NCI-H1694 treated with DMSO at 0.1 percent for 48 hours (cell line): ENCODE results near the gene ATF5.

Source experiments
- DNase-seq: peaks from one replicate; lab custom pipeline; 2025; lab: John Stamatoyannopoulos, UW

The ATF5 gene

DNA sequence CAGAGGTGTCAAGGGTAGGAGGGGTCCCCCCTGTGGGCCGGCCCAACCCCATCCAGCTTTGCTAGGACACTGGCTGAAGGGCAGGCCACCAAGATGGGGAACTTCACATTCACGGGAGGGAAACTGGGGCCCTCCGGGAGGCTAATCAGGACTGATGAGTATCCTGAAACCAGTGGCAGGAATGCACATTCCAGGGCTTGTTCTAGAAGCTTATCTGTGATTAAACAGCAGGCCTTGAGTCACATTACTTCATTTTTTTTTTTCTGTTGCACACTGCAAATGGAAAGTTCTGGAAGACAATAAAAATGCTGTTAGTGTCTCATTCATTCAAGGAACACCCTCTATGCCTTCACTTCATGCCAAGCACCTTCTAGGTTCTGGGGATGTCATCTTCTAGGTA lies 47.5 kb downstream of the ATF5 start:
- DNase-seq = no peak

GRCh38 chr19:49977076-49977475 lies 48.1 kb downstream of the ATF5 start:
- no peak for DNase-seq

DNA sequence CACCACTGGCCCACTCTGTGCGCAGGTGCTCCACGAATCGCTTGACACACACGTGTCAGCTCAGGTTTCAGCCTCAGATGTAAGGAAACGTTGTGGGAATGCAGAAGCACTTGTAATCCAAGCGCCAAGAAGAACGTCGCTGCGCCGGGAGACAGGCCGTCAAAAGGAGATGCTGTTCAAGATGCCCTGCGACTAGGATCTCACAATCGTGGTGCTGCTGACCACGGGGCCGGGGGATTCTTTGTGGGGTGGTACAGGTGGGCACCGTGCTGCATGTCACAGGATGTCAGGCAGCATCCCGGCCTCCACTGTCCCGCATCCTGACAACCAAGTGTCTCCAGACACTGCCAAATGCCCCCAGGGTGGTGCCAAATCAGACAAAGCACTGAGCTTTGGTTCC lies 48.9 kb downstream of the ATF5 start:
- DNase-seq = no peak

GRCh38 chr19:49978324-49978723 lies 49.3 kb downstream of the ATF5 start:
- no peak for DNase-seq

DNA sequence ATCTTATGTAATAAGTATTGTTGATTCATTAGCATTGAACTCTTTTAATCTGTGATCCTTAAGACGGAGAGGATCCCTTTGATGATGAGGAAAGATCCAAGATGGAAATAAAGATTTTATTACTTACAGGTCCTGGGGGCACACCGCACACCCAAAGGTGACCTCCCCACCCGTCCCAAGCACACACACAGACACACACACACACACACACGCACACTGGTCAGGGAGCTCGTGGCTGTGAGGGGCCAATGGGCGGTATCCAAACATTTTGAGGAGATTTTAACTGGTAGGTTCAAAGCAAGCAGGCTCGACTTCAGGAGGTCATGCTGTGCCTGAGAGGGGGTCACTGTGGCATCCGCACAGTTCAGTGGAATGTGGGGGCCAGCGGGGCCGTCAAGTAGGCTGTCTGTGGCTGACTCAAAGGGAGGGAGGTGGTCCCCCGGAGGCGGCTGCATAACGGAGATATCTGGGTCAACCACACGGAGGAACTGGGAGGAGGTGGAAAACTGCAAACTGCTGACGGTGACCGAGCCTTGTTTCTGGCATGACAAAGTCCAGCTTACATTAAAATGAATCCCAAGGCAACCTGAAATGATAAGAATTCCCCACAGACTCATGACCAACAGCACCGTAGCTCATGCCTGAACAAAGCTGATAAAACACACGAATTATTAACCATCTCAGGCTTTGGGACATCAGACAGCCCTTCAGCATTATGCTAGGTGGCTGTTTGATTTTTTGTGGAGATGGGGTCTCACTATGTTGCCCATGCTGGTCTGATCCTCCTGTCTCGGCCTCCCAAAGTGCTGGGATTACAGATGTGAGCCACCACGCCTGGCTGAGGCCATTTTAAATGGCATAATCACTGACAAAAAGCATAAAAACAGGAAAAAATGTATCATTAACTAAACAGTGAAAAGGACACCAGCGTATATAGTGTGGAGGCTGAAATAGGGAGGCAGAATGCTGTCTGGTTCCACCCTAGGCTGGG lies 52.9 kb downstream of the ATF5 start:
- DNase-seq = no peak
